KOPT-K1 (cell line): ENCODE measurements around the gene PEX11G.

Experiments used
- H3K27ac ChIP-seq: fragments of 200-600 bp; sonication (generic); 2 replicates; pipeline ENCODE4 v1.5.1; 2016; ENCODE audit warnings: antibody characterized with exemption, mild to moderate bottlenecking, low read depth, low read length; ENCODE audit not compliant: poor library complexity, severe bottlenecking
- H3K36me3 ChIP-seq: fragments of 200-600 bp; sonication (generic); 2 replicates; pipeline ENCODE4 v1.5.1; 2017; ENCODE audit warnings: antibody characterized with exemption, mild to moderate bottlenecking, low read length, moderate library complexity; ENCODE audit not compliant: insufficient read depth
- H3K9me3 ChIP-seq: fragments of 200-600 bp; sonication (generic); 2 replicates; pipeline ENCODE4 v1.5.1; 2017; ENCODE audit warnings: antibody characterized with exemption, low read length, mild to moderate bottlenecking; ENCODE audit not compliant: insufficient read depth, poor library complexity, severe bottlenecking

PEX11G gene

GRCh38 chr19:7488736-7489353 lies at the start of gene PEX11G:
Gene PEX11G (minus strand): TSS chr19:7489035. CDS start chr19:7489010, 25 bp downstream.
- Histone ChIP-seq H3K36me3 (no peaks in the 10 kb centered on the region), H3K27ac (peak within 1 kb of the TSS; percentile 42), H3K9me3 (no peaks in the 10 kb centered on the region)

- Histone ChIP-seq H3K36me3 (peaks cover 11% of the 10 kb centered on the region; the same call in 1 of the 2 replicates), H3K9me3 (no peaks in the 10 kb centered on the region), H3K27ac (peak overlapping the region; percentile 60)
Measured at GRCh38 chr19:7535998-7536695, 47.3 kb upstream of the PEX11G start.

GRCh38 chr19:7535047-7535997 lies 46.5 kb upstream of the PEX11G start, which contains the start of gene PNPLA6:
Gene PNPLA6 (plus strand): TSS chr19:7535717. CDS start chr19:7535789, 72 bp downstream.
- no peaks in the 10 kb centered on the region for H3K9me3 ChIP-seq
- H3K27ac ChIP-seq = peak within 1 kb of the TSS; percentile 60
- H3K36me3 ChIP-seq = peaks cover 6% of the 10 kb centered on the region; the same call in 1 of the 2 replicates

GRCh38 chr19:7534531-7535046 lies 45.8 kb upstream of the PEX11G start:
- peak overlapping the region; percentile 60 for H3K27ac ChIP-seq

GRCh38 chr19:7533925-7534480 lies 45.2 kb upstream of the PEX11G start:
- Histone ChIP-seq H3K9me3 (no peaks in the 10 kb centered on the region), H3K27ac (peak overlapping the region; percentile 60), H3K36me3 (peaks cover 15% of the 10 kb centered on the region; the same call in 1 of the 2 replicates)

More at GRCh38 chr19:7534531-7535046, 45.8 kb upstream of the PEX11G start:
- H3K36me3 ChIP-seq = peaks cover 9% of the 10 kb centered on the region; the same call in 1 of the 2 replicates
- H3K9me3 ChIP-seq = no peaks in the 10 kb centered on the region

GRCh38 chr19:7533281-7533885 lies 44.5 kb upstream of the PEX11G start:
- Histone ChIP-seq H3K9me3 (no peaks in the 10 kb centered on the region), H3K27ac (peak overlapping the region; percentile 4), H3K36me3 (peaks cover 19% of the 10 kb centered on the region; the same call in 1 of the 2 replicates)

- H3K9me3 ChIP-seq = no peaks in the 10 kb centered on the region
- H3K27ac ChIP-seq = no peak overlapping the region
- H3K36me3 ChIP-seq = peaks cover 24% of the 10 kb centered on the region; the same call in 1 of the 2 replicates
Measured at GRCh38 chr19:7529610-7530490, 41.0 kb upstream of the PEX11G start.

GRCh38 chr19:7529246-7529600 lies 40.4 kb upstream of the PEX11G start:
- Histone ChIP-seq H3K27ac (no peak overlapping the region), H3K36me3 (peaks cover 24% of the 10 kb centered on the region; the same call in 1 of the 2 replicates), H3K9me3 (no peaks in the 10 kb centered on the region)

GRCh38 chr19:7528522-7529245 lies 39.8 kb upstream of the PEX11G start:
- Histone ChIP-seq H3K9me3 (no peaks in the 10 kb centered on the region), H3K36me3 (peaks cover 24% of the 10 kb centered on the region; the same call in 1 of the 2 replicates), H3K27ac (no peak overlapping the region)

GRCh38 chr19:7528192-7528519 lies 39.3 kb upstream of the PEX11G start:
- Histone ChIP-seq H3K9me3 (no peaks in the 10 kb centered on the region), H3K27ac (no peak overlapping the region), H3K36me3 (peaks cover 24% of the 10 kb centered on the region; the same call in 1 of the 2 replicates)

GRCh38 chr19:7527516-7528191 lies 38.8 kb upstream of the PEX11G start:
- peaks cover 24% of the 10 kb centered on the region; the same call in 1 of the 2 replicates for H3K36me3 ChIP-seq
- no peaks in the 10 kb centered on the region for H3K9me3 ChIP-seq
- no peak overlapping the region for H3K27ac ChIP-seq

- Histone ChIP-seq H3K9me3 (no peaks in the 10 kb centered on the region), H3K36me3 (peaks cover 24% of the 10 kb centered on the region; the same call in 1 of the 2 replicates), H3K27ac (no peak overlapping the region)
Measured at GRCh38 chr19:7526059-7526929, 37.5 kb upstream of the PEX11G start.
